Measurements from ENCODE around the gene ACTA1. TPM values are rescaled to one million over a fixed set of nuclear protein-coding genes. Genes with fewer than 3 reads are reported as not detected.
"Not testable (repeated sequence)": the region's sequence is repeated elsewhere in the genome, so short reads cannot be mapped to it uniquely, and the experiment has no call there.

Gene ACTA1
- total RNA-seq, 1 donor from 2014 or later, result 4.6 TPM

DNA sequence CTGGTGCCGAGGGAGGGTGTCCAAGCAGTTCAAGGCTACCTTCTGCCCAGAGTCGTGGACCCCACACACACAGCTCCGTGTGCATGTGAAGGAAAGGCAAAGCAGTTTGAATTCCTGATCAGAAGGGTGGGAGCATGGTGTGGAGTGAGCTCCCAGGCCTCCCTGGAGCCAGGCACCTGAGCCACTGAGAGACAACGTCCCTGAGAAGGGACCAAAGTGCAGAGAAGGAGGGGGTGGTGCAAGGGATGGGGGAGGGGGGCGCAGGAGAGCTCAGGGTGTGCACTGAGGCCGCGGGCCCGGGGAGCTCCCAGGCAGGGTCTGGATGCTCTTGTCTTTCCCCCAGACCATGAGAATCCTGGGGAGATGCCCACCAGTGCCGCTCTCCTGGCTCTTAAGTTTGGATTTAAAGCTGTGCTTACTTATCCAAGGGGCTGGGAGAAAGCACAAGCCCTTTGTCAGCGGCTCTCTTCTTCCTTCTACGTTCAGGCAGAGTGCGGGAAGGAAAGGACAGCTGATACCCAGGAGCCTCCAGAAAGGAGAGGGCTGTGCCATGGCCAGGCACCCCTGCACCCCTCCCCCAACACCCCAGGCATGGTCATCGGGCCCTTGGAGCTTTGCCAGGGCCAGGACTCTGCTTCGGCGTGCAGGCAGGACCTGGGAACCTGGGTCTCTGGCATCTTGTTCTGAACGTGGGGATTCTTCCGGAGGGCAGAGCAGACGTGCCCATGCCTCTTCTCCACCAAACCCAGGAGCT, 24.1 kb downstream of the ACTA1 start:
- DNase-seq (ENCODE audit: low spot score), result no peak

DNA sequence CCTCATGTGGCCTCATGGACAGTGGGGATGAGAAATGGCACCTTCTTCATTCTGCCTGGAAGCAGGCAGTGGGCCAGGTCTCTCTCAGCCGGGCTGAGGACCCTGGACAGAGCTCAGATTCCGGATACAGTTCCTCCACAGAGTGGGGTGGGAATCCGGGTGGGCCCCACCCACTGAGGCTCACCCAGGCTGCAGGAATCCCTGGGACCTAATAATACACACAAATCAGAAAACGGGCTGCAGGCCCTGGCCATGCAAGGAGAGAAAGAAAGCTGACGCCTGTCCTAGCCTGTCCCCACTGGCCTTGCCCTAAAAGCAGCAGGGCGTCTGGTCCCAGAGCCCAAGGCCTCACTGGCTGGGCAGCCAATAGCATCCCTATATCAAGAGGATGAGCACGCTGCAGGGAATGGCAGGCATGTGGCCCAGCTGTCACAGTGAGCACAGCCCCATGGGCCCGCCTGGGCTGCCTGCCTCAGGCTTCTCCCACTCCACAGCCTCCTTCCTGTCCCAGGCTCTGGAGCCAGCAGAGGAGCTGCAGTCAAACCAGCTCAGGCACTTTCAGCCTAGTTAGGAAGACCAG, 25.3 kb downstream of the ACTA1 start:
- DNase-seq (ENCODE audit: low spot score), result peak; percentile 36

DNA sequence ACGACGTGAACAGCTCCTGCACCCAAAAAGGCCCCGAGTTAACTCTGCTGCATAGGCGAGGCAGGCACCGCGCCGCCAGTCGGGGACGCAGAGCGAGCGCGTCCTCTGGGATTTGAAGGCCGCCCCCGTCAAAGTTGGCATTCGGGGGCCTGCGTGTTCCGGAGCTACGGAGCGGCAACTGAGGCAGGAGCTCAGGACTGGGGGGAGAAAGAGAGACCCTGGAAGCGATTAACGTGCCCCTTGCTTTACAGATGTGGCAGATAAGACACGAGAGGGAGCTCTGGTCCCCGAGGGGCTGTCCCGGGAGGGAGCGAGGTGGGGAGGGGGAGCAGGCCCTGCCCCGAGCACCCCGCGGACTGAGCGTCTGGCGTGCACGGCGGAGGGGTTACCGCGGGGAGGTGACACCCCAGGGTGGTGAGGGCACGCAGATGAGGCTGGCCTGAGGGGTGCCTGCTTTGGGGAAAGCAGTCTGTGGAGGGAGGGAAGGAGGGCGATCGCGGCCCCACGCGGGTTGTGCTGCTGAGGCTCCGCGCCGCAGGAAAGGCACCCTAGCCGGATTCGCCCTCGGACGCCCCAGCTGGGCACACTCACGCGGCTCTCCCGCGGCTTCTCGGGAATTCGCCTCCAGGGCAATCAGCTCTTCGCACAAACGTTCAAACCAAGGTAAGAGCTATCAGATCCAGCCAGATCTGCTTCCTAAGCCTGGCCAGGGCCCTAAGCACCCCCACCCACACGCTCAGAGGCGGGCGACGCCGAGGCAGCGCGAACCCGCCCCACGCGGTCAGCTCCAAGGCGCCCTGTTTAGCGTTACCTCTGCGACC, 26.5 kb downstream of the ACTA1 start:
- DNase-seq (ENCODE audit: low spot score), result no peak

DNA sequence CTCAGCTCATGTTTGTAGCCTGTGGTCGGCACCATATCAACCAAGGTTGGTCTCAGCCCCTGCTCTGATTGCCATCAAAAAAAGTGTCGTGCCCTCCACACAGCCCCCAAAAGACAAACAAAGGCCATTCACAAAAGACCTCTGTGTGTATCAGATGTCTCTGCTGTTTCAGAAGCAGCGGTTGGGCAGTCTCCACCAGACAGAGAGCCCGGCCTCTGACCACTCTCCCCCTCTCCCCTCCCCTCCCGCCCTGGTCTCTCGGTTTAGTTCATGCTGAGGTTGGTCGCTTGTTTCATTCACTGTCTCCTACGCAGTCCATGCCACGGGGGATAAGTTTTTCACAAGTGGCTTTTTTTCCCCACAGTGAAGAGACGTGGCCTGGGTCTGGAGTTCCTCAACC, 27.1 kb downstream of the ACTA1 start:
- DNase-seq (ENCODE audit: low spot score), result peak; percentile 14

DNA sequence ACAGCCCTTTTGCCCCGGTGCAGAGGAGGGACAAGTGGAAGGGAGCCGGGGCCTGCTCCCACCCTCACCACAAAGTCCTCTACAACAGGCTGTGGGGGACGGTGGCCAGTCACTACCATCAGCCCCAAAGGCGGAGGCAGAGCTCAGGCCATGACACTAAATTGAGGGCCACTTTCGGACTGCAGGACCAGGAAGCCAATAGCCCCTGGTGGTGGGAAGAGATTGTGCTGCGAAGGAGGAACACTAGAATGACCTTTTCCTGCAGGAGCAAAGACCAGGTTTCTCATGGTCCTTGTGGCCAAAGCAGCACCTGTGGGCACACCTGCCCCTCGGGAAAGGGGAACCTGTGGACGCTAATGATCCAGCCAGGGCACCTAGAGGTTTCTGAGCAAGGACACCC, 30.3 kb downstream of the ACTA1 start:
- DNase-seq (ENCODE audit: low spot score), result no peak

DNA sequence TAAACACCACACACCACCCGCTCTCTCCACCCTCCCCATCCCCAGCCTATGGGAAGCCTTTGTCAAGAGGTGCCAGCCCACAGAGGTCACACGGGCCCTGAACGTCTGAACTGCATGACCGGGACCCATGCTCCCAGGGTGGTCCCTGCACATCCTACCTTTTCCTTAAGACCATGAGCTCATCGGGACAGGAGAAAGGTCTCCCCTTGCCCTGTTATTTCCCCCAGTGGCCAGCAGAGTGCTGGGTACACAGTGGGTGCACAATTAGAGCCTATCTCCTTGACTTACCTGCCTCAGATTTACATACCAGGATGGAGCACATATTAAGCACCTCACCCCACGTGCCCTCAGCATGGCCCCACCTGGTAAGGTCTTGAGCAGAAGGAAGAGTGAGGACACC, 30.9 kb downstream of the ACTA1 start:
- no peak for DNase-seq (ENCODE audit: low spot score)

DNA sequence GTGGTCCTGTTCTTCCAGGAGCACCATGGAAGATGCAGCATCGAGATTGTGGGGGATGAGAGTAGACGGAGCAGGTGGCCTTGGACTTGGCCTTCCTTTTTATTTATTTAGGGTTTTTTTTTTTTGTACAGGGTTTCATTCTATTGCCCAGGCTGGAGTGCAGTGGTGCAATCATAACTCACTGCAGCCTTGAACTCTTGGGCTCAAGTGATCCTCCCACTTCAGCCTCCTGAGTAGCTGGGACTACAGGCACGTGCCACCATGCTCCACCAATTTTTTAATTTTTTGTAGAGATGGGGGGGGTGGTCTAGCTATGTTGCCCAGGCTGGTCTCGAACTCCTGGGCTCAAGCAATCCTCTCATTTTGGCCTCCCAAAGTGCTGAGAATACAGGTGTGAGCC, 31.6 kb downstream of the ACTA1 start:
- not testable (repeated sequence) for DNase-seq (ENCODE audit: low spot score)

DNA sequence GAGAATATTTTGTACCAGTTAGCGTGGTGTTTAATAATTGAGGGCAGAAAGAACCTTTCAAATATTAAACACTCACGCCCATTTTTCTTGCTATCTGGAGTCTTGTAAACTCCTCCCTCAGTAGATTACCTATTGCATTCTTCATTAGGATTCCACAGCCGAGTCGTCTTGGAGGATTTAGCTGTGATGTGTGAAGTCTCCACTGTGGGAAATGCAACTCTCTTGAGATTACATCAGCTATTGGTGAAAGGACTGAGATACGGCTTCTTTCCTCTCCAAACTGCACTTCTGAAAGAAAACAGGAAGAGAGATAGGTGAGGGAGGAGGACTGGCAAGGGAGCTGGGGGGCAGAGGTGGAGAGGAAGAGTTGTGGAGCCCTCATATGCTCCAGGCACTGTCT, 36.1 kb downstream of the ACTA1 start:
- no peak for DNase-seq (ENCODE audit: low spot score)

DNA sequence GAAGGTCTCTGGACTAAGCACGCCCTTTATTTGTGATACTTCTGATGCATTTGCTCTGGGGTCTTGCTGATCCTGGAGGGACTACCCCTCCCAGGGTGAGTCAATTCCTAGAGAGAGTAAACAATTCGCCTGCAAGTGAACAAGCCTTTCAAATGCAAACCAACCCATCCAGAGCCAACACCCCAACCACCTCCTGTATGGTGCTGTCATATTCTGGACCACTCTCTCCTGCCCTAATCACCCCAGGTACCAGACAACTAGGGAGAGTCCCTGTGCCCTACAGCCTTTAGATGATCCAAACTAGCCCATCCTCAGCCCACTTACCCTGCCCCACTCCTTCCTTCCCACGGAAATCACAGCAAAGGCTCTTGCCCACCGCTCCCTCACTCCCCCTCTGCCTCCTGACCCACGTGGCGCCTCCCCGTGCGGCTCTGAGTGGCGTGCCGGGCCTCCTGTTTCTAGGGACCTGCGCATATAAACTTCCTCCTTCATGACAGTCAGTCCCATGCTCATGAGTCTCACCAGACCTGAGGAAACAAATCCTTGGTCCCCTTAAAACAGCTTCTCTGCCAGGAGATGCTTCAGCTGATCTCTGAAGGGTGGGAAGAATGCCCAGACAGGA, 37.2 kb downstream of the ACTA1 start:
- no peak for DNase-seq (ENCODE audit: low spot score)

DNA sequence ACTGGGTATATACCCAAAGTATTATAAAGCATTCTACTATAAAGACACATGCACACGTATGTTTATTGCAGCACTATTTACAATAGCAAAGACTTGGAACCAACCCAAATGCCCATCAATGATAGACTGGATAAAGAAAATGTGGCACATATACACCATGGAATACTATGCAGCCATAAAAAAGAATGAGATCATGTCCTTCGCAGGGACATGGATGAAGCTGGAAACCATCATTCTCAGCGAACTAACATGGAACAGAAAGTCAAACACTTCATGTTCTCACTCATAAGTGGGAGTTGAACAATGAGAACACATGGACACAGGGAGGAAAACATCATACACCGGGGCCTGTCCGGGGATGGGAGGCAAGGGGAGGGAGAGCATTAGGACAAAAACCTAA, 39.4 kb downstream of the ACTA1 start:
- DNase-seq (ENCODE audit: low spot score), result not testable (repeated sequence)

DNA sequence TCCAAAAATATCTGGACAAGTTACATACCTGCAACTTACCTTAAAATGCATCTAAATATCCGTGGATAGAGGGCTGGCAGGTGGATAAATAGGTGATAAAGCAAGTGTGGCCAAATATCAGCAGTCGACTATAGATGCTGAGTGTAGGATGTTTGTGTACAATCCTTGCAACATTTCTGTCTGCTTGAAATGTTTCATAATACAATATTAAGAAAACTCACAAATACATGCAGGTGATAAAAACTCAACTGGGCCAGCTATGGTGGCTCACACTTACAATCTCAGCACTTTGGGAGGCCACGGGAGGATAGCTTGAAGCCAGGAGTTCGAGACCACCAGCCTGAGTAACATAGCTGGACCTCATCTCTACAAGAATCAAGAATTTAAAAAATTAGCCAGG, 41.0 kb downstream of the ACTA1 start:
- no peak for DNase-seq (ENCODE audit: low spot score)

DNA sequence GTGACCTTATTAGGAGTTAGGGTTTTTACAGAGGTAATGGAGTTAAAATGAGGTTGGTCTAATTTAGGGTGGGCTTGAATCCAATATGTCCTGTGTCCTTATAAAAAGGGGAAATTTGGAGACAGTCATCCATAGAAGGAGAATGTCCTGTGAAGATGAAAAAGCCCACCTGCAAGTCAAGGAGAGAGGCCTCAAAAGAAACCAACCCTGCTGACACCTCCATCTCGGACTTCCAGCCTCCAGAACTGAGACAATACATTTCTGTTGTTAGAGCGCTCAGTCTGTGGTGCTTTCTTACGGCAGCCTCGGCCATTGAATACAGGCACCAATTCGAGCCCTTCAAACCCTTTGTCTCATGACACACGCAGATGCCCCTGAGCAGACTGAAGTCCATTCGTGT, 43.8 kb downstream of the ACTA1 start:
- DNase-seq (ENCODE audit: low spot score), result no peak

DNA sequence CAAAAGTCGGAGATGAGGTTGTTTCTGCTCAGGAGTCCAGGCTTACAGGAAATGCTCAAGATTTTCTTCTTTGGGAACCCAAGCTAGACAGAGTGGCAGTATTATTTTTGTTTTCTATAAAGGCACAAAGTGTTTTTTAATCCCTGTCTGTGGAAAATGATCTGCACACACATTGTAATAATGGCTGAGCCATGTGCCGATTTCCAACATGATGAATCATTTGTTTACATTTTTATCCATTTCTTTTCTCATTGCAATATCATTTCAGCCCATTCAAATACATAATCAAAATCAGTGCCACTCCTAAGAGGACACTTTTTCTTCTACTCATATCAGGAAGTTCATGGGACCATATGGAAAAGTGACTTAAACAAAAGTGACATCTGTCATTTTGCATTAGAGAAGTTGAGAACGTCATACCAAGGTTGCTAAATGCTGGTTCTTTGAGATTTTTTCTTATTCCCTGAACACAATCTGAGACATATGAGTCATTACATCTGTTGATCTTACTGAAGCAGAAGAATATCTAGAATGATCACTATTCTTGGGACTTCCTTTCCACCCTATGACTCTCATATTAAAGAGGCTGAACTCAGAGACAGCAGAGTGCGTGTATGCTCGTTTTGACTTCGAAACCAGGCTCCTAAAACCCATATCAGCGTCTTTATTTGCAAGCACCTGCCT, 44.9 kb downstream of the ACTA1 start:
- DNase-seq (ENCODE audit: low spot score), result no peak

DNA sequence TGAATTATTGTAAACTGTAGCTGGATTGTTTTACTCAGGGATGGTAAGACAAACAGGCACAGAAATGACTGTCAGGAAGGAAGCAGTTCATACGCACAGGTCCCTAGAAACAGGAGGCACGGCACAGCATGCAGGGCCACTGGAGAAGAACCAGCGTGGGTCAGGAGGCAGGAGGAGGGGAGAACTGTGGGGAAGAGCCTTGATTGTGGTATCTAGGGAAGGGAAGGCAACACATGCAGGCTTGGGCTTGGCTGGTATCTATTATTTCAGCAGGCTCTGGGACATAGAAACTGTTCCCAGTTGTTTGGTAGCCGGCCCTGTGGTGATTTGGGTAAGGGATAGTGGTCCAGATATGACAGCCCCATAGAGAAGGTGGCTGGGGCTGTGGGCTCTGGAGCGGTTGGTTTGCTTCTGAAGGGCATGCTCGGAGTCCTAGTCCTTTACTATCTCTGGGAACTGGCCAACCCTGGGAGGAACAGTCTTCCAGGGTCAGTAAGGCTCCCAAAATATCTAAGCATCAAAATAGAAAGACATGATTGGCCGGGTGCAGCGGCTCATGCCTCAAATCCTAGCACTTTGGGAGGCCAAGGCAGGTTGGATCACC, 47.9 kb downstream of the ACTA1 start:
- no peak for DNase-seq (ENCODE audit: low spot score)

DNA sequence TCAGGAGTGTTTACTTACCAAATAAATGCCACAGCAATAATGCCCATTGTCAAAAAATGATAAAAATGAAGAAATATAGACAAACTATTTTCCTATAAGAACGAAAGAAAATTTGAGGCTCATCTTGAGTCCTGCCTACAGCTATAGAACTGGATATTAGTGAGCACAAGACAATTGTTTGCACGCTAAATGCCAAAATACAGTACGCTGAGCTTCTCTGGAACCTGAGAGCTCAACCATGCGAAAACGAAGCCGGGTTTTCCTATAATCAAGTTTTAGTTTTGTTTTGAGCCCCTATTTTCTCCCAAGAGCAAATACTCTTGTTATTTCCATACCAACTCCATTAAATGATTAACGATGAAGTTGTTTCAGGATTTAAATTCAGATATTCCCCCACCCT, 49.1 kb downstream of the ACTA1 start:
- no peak for DNase-seq (ENCODE audit: low spot score)

DNA sequence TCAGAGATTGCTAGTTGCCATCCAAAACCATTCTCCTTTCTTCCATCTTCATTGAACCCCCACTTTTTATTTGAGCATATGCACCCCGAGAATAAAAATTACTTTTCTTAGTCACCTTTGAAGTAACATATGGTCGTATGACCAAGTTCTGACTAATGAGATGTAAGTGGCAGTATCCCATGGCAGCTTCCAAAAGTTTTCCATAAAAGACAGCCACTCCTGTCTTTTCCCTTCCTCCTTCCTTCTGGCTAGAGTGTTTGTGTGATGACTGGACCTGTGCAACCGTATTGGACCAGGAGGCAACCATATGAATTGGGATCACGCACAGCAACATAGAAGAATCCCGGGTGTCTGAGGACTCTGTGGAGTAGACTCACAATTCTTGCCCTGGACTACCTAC, 49.9 kb downstream of the ACTA1 start:
- DNase-seq (ENCODE audit: low spot score), result no peak

DNA sequence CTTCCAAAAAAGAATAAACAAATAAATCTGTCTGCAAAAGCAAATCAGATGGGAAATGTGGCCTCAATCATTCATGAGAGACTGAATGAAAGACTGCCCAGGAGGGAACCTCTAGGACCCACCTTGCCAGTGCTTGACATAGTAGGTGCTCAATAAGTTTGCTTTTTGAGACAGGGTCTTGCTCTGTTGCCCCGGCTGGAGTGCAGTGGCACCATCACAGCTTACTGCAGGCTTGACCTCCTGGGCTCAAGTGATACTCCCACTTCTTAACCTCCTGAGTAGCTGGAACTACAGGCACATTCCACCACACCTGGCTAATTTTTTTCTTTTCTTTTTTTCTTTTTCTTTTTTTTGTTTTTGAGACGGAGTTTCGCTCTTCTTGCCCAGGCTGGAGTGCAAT, 50.7 kb downstream of the ACTA1 start:
- no peak for DNase-seq (ENCODE audit: low spot score)

All from umbilical cord (tissue), 2 donors.